Activated CD4-positive, alpha-beta memory T cell treated with anti-CD3 and anti-CD28 coated beads for 36 hours (primary cell): Measurements from ENCODE around the gene NRXN2. TPM values are rescaled to one million over a fixed set of nuclear protein-coding genes. Genes with fewer than 3 reads are reported as not detected.

Experiments
- CTCF ChIA-PET: fragments of 350-600 bp; sonication (Branson Sonifier 250); formaldehyde crosslinking; loops from one replicate; lab custom pipeline; 2021; ENCODE audit warnings: antibody characterized with exemption, inconsistent platforms; lab: Charles Lee
- POLR2A ChIA-PET: fragments of 350-600 bp; sonication (Branson Sonifier 250); formaldehyde crosslinking; loops from one replicate; lab custom pipeline; 2021; ENCODE audit warnings: antibody characterized with exemption; lab: Charles Lee
- DNase-seq: peaks from one replicate; pipeline ENCODE4 v3.0.0-alpha.2; 2020
- H3K27ac Mint-ChIP-seq: one replicate; pipeline ENCODE4 v1.8.0; 2021; ENCODE audit warnings: mixed read lengths
- H3K27me3 Mint-ChIP-seq: one replicate; pipeline ENCODE4 v1.8.0; 2021; ENCODE audit warnings: mixed read lengths
- H3K36me3 Mint-ChIP-seq: one replicate; pipeline ENCODE4 v1.8.0; 2021; ENCODE audit warnings: mixed read lengths
- H3K4me1 Mint-ChIP-seq: one replicate; pipeline ENCODE4 v1.8.0; 2021; ENCODE audit warnings: low read depth, mixed read lengths
- H3K4me3 Mint-ChIP-seq: one replicate; pipeline ENCODE4 v1.8.0; 2021; ENCODE audit warnings: mild to moderate bottlenecking, mixed read lengths
- H3K9me3 Mint-ChIP-seq: one replicate; pipeline ENCODE4 v1.8.0; 2021; ENCODE audit warnings: mixed read lengths
- intact Hi-C: fragments of 100-400 bp; cut with micrococcal nuclease; formaldehyde crosslinking; loops from one replicate; pipeline ENCODE4 v1.15.1; 2023
- total RNA-seq, 2 experiments: library from RNA; stranded (reverse); gene quantifications; one replicate each; pipeline ENCODE4 v1.2.3, GENCODE V29; 2021

NRXN2 gene
- total RNA-seq, 2 experiments from 2014 or later, result 0.31 to 0.41 TPM

DNA sequence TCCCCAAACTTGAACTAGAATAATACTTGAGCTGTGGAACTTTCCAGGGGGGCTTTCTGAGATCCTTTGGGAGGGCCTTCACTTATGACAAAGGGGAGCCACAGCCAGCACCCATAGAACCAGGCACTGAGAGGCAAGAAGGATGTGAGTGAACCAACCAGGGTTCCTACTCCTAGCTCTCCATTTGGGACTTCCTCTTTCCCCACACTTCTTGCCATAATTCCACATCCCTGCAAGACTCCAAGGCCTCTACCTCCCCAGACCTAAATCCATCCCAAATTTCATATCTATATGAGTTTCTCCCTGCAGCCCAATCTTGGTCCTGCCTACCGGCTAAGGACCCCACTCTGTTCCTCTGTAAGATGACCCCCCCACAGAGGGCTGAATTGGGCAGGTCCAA lies 31.5 kb downstream of the NRXN2 start:
- Mint-ChIP-seq H3K9me3 (no peaks in the 10 kb centered on the region), H3K4me3 (no peak overlapping the region), H3K27ac (no peak overlapping the region), H3K36me3 (no peaks in the 10 kb centered on the region), H3K27me3 (peaks cover 23% of the 10 kb centered on the region), H3K4me1 (peaks cover 8% of the 10 kb centered on the region)
- POLR2A ChIA-PET, result no interaction called here
- intact Hi-C loops, result no loop called here
- CTCF ChIA-PET, result no interaction called here
- no peak for DNase-seq

- Mint-ChIP-seq H3K9me3 (no peaks in the 10 kb centered on the region), H3K27me3 (peaks cover 20% of the 10 kb centered on the region), H3K4me1 (peaks cover 8% of the 10 kb centered on the region), H3K36me3 (no peaks in the 10 kb centered on the region), H3K4me3 (no peak overlapping the region), H3K27ac (no peak overlapping the region)
- no peak for DNase-seq
- intact Hi-C loops, result no loop called here
- POLR2A ChIA-PET, result interaction anchor here (0.6 kb wide), 1 partner anchor 49 kb away, joined by 6 read pairs; no protein-coding TSS in a partner anchor
- CTCF ChIA-PET, result interaction anchor here (2.1 to 2.7 kb wide), 3 partner anchors 9 to 51 kb away, joined by 25 to 45 read pairs (median 26); partner anchors contain the start of gene RASGRP2
These were observed 32.8 kb downstream of the NRXN2 start for GRCh38 chr11:64690235-64690634.

GRCh38 chr11:64688534-64688982 lies 34.4 kb downstream of the NRXN2 start:
- intact Hi-C loops, result loop anchor here (1.0 kb wide), 2 partner anchors 35 to 54 kb away; partner anchors contain the start of gene NRXN2
- peak overlapping the region; percentile 30 for H3K4me3 Mint-ChIP-seq
- POLR2A ChIA-PET, result interaction anchor here (0.8 to 0.9 kb wide), 2 partner anchors 11 to 56 kb away, joined by 3 read pairs; no protein-coding TSS in a partner anchor

DNA sequence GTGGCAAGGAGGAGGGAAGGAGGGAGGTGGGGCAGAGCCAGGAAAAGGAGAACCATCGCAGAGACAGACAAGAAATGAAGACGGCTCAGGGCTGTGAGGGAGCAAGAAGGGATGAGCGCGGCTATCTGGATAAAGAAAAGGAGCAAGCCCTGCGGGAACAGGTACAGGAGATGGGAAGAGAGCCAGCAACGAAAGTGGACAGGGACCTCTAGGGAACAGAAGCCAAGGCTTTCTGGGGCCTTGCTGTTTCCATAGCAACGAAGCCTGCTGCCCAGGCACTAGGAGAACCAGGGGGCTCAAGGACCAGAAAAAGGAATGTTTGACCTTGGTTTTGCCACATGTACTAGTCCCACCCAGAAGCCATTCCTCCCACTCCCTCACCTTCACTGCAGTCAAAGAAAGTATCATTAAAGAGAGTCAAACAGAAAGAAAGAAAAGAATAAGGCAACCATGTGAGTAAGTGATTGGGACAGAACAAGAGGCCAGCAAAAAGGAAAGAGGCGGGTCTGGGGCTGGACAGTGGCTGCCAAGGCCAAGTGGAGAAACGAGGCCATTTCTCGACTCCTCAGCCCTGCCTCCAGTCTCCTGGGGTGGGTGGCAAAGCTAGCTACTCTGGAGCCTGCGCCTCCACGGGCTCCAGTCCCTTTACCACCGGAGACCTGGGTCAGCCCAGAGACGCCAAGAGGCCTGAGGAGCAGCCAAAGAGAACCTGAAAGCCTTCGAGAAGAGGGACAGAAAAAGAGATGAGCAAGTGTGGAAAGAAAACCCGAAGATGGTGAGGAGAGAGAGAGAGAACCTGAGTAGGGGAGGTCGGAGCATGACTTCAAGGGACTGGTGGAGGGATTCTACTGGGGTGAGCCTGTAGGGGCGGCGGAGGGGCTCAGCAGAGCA lies 35.1 kb downstream of the NRXN2 start:
- Mint-ChIP-seq H3K9me3 (no peaks in the 10 kb centered on the region), H3K27ac (no peak overlapping the region), H3K4me1 (peaks cover 7% of the 10 kb centered on the region), H3K4me3 (no peak overlapping the region), H3K27me3 (peaks cover 9% of the 10 kb centered on the region), H3K36me3 (no peaks in the 10 kb centered on the region)
- DNase-seq, result no peak
- ChIA-PET POLR2A (interaction anchor here (0.9 kb wide), 1 partner anchor 56 kb away, joined by 3 read pairs; no protein-coding TSS in a partner anchor), CTCF (interaction anchor here (0.7 to 2.7 kb wide), 24 partner anchors 8 to 461 kb away, joined by 3 to 45 read pairs (median 5); partner anchors contain the start of genes NUDT22, RASGRP2 and TRPT1)
- intact Hi-C loops, result loop anchor here (1.0 kb wide), 2 partner anchors 35 to 54 kb away; partner anchors contain the start of gene NRXN2

More at GRCh38 chr11:64688534-64688982, 34.4 kb downstream of the NRXN2 start:
- Mint-ChIP-seq H3K27me3 (peaks cover 10% of the 10 kb centered on the region), H3K27ac (no peak overlapping the region), H3K36me3 (no peaks in the 10 kb centered on the region), H3K4me1 (peaks cover 8% of the 10 kb centered on the region), H3K9me3 (no peaks in the 10 kb centered on the region)
- CTCF ChIA-PET, result interaction anchor here (0.7 to 2.7 kb wide), 35 partner anchors 9 to 462 kb away, joined by 3 to 45 read pairs (median 4); partner anchors contain the start of genes NUDT22, RASGRP2 and TRPT1
- peak; percentile 92 for DNase-seq

DNA sequence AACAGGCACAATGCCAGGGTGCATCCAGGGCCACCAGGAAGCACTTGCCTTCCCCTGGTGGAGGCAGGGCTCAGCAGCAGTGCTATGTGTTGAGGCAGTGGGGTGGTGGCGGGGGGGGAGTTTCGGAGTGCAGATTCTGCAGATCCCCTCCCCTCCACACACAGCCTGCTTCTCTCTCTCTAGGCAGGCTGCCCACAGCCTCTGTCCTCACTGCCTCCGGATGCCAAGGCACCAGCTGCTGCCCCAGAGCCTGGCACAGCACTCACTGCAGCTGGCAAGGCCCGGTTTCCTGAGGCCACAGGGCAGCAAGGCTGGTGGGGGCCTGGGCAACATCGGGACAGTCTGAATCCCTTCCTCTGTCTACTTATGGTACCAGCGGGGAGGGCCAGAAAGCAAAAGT lies 35.8 kb downstream of the NRXN2 start:
- intact Hi-C loops, result no loop called here
- H3K4me1 Mint-ChIP-seq, result peaks cover 2% of the 10 kb centered on the region
- H3K4me3 Mint-ChIP-seq, result no peak overlapping the region
- POLR2A ChIA-PET, result no interaction called here
- no peak for DNase-seq
- no peak overlapping the region for H3K27ac Mint-ChIP-seq
- CTCF ChIA-PET, result interaction anchor here (1.8 kb wide), 1 partner anchor 17 kb away, joined by 5 read pairs; no protein-coding TSS in a partner anchor
- H3K27me3 Mint-ChIP-seq, result peaks cover 3% of the 10 kb centered on the region
- no peaks in the 10 kb centered on the region for H3K36me3 Mint-ChIP-seq
- H3K9me3 Mint-ChIP-seq, result no peaks in the 10 kb centered on the region

- peak; percentile 12 for DNase-seq
- Mint-ChIP-seq H3K27me3 (no peaks in the 10 kb centered on the region), H3K4me3 (no peak overlapping the region), H3K4me1 (peaks cover 2% of the 10 kb centered on the region), H3K9me3 (no peaks in the 10 kb centered on the region), H3K27ac (no peak overlapping the region), H3K36me3 (no peaks in the 10 kb centered on the region)
- intact Hi-C loops, result no loop called here
- POLR2A ChIA-PET, result no interaction called here
- CTCF ChIA-PET, result interaction anchor here (1.8 kb wide), 1 partner anchor 18 kb away, joined by 5 read pairs; no protein-coding TSS in a partner anchor
These were observed 36.4 kb downstream of the NRXN2 start for GRCh38 chr11:64686466-64687170.

DNA sequence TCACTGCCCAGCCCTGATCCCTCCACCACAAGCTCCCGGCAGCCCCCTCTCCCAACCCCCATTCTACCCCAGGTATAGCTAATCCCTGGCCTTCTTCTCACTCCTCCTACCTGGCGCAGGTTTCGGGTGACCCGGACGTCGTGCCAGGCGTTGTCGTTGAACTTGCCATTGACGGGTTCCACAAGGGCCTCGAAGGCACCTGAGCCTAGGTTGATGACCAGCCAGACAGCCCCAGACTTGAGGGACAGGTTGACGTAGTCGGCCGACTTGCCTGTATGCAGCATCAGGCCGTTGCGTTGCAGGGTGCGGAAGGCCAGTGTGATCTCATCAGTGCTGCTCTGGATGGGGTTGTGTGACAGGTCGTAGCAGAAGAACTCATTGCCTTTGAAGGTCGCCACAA lies 37.5 kb downstream of the NRXN2 start:
- POLR2A ChIA-PET, result no interaction called here
- H3K27ac Mint-ChIP-seq, result no peak overlapping the region
- H3K27me3 Mint-ChIP-seq, result no peaks in the 10 kb centered on the region

DNA sequence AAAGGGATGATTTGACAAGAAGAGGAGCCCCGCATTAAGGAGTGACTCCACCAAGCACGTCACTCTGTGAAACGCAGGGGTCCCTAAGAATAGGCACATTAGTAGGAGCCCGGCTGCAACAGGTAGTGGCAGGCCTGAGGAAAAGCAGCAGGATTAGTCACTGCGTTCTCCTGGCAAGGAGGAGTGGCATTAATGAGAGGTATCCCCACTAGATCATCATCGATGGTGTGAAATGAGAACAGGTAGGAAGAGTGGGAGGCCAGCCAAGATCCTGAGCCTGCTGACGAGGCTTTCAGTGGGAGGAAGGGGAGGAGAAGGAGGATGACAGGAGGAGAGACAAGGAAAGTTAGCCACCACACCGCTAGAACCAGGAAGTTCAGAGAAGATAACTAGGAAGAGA lies 38.6 kb downstream of the NRXN2 start:
- Mint-ChIP-seq H3K36me3 (no peaks in the 10 kb centered on the region), H3K4me3 (no peak overlapping the region), H3K27me3 (no peaks in the 10 kb centered on the region), H3K4me1 (peaks cover 2% of the 10 kb centered on the region), H3K27ac (no peak overlapping the region), H3K9me3 (no peaks in the 10 kb centered on the region)
- ChIA-PET POLR2A (no interaction called here), CTCF (no interaction called here)
- intact Hi-C loops, result no loop called here
- no peak for DNase-seq

More for the DNA sequence above, 37.5 kb downstream of the NRXN2 start:
- Mint-ChIP-seq H3K9me3 (no peaks in the 10 kb centered on the region), H3K4me3 (no peak overlapping the region), H3K4me1 (peaks cover 2% of the 10 kb centered on the region), H3K36me3 (no peaks in the 10 kb centered on the region)
- no peak for DNase-seq
- intact Hi-C loops, result no loop called here
- CTCF ChIA-PET, result no interaction called here

DNA sequence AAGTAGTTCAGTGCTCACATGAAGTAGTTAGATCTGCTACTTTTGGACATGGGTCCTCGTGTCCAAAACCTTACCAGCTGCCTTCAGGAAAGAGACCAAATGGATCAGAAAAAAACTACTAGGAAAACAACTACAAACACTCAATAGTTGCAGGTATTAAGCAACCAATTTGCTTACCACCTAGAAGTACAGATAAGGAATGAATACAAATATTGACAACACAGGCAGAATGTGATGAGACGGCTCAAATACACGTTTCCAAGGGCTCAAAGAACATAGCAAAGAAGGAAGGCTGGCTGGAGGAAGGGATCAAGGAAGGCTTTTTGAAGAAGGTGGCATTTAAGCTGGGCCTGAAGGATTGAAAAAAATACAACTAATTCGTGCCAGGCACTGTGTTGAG lies 41.8 kb downstream of the NRXN2 start:
- Mint-ChIP-seq H3K36me3 (no peaks in the 10 kb centered on the region), H3K4me1 (no peaks in the 10 kb centered on the region), H3K9me3 (no peaks in the 10 kb centered on the region), H3K27ac (no peak overlapping the region), H3K27me3 (peaks cover 12% of the 10 kb centered on the region), H3K4me3 (no peak overlapping the region)
- POLR2A ChIA-PET, result no interaction called here
- no peak for DNase-seq
- intact Hi-C loops, result no loop called here
- CTCF ChIA-PET, result no interaction called here

- H3K27me3 Mint-ChIP-seq, result peaks cover 20% of the 10 kb centered on the region
- no peaks in the 10 kb centered on the region for H3K9me3 Mint-ChIP-seq
These were observed 43.2 kb downstream of the NRXN2 start for GRCh38 chr11:64679846-64680245.

GRCh38 chr11:64677441-64678023 lies 45.5 kb downstream of the NRXN2 start:
- POLR2A ChIA-PET, result no interaction called here
- intact Hi-C loops, result no loop called here
- CTCF ChIA-PET, result interaction anchor here (0.8 kb wide), 1 partner anchor 12 kb away, joined by 8 read pairs; no protein-coding TSS in a partner anchor
- H3K36me3 Mint-ChIP-seq, result no peaks in the 10 kb centered on the region
- H3K27me3 Mint-ChIP-seq, result peaks cover 24% of the 10 kb centered on the region
- no peak for DNase-seq
- H3K27ac Mint-ChIP-seq, result no peak overlapping the region
- H3K4me1 Mint-ChIP-seq, result no peaks in the 10 kb centered on the region
- H3K4me3 Mint-ChIP-seq, result no peak overlapping the region
- no peaks in the 10 kb centered on the region for H3K9me3 Mint-ChIP-seq

More at GRCh38 chr11:64679846-64680245, 43.2 kb downstream of the NRXN2 start:
- intact Hi-C loops, result no loop called here
- Mint-ChIP-seq H3K4me3 (no peak overlapping the region), H3K4me1 (no peaks in the 10 kb centered on the region), H3K36me3 (no peaks in the 10 kb centered on the region), H3K27ac (no peak overlapping the region)
- ChIA-PET CTCF (interaction anchor here (0.9 kb wide), 1 partner anchor 9 kb away, joined by 3 read pairs; no protein-coding TSS in a partner anchor), POLR2A (no interaction called here)
- DNase-seq, result no peak
